CD14-positive monocyte (primary cell): ENCODE measurements around the gene CCL8. TPM values are rescaled to one million over a fixed set of nuclear protein-coding genes. Genes with fewer than 3 reads are reported as not detected.

Experiments
- DNase-seq, 3 donors: peaks; one replicate each; pipeline ENCODE4 v3.0.0-alpha.2; 2011 to 2022
- H2AFZ ChIP-seq: 2 replicates; pipeline ENCODE4 v1.6.0; 2012; ENCODE audit warnings: mild to moderate bottlenecking, low read depth, low read length, inconsistent platforms; ENCODE audit not compliant: insufficient read depth, poor library complexity, severe bottlenecking
- H3K27ac ChIP-seq, 2 donors: 1 replicate in 1 of 2; 2 replicates in 1 of 2; pipeline ENCODE4 v1.5.1; 2012 to 2013; ENCODE audit warnings: low read length in 2 of 2, control low read depth in 1 of 2, inconsistent platforms in 1 of 2, low read depth in 1 of 2, mild to moderate bottlenecking in 1 of 2
- H3K27me3 ChIP-seq, 2 donors: one replicate each; pipeline versions ENCODE4 v1.6.0 to v1.6.1; 2011 to 2013; ENCODE audit warnings: low read length in 2 of 2; ENCODE audit not compliant: control insufficient read depth in 2 of 2, insufficient read depth in 2 of 2
- H3K36me3 ChIP-seq, 2 donors: replicated peaks in 1 of 2; 1 replicate in 1 of 2; 2 replicates in 1 of 2; pipeline versions ENCODE4 v1.5.1 to v1.6.1; 2012 to 2013; ENCODE audit warnings: low read length in 2 of 2, control low read depth in 1 of 2, inconsistent platforms in 1 of 2, mild to moderate bottlenecking in 1 of 2; ENCODE audit not compliant: insufficient read depth in 2 of 2, control insufficient read depth in 1 of 2
- H3K4me1 ChIP-seq, 2 donors: 1 replicate in 1 of 2; 2 replicates in 1 of 2; pipeline versions ENCODE4 v1.5.1 to v1.6.1; 2012 to 2013; ENCODE audit warnings: low read length in 2 of 2, control low read depth in 1 of 2, inconsistent platforms in 1 of 2, mild to moderate bottlenecking in 1 of 2, moderate library complexity in 1 of 2; ENCODE audit not compliant: insufficient read depth in 2 of 2, control insufficient read depth in 1 of 2
- H3K4me2 ChIP-seq: replicated peaks from 2 replicates; pipeline ENCODE3; 2012; ENCODE audit warnings: low read length, moderate library complexity, mild to moderate bottlenecking; ENCODE audit not compliant: poor library complexity, severe bottlenecking; ENCODE audit errors: extremely low read depth
- H3K4me3 ChIP-seq, 3 experiments: fragments of 200-600 bp in 1 of 3; sonication (generic) in 1 of 3; replicated peaks in 1 of 3; 1 replicate in 2 of 3; 2 replicates in 1 of 3; pipeline ENCODE4 v1.5.1; 2011 to 2013; ENCODE audit warnings: low read length in 3 of 3, mild to moderate bottlenecking in 3 of 3, control low read depth in 2 of 3, low read depth in 2 of 3, inconsistent platforms in 1 of 3, moderate library complexity in 1 of 3
- H3K79me2 ChIP-seq: 2 replicates; pipeline ENCODE4 v1.6.0; 2012; ENCODE audit warnings: mild to moderate bottlenecking, control low read depth, inconsistent platforms, low read length, moderate library complexity; ENCODE audit not compliant: insufficient read depth
- H3K9ac ChIP-seq: 2 replicates; pipeline ENCODE4 v1.6.0; 2017; ENCODE audit warnings: low read length, mild to moderate bottlenecking; ENCODE audit not compliant: insufficient read depth, poor library complexity, severe bottlenecking
- H3K9me3 ChIP-seq, 2 donors: replicated peaks in 1 of 2; 1 replicate in 1 of 2; 2 replicates in 1 of 2; pipeline versions ENCODE4 v1.5.1 to v1.6.1; 2012 to 2013; ENCODE audit warnings: low read length in 2 of 2, control low read depth in 1 of 2; ENCODE audit not compliant: control insufficient read depth in 1 of 2, insufficient read depth in 1 of 2
- H4K20me1 ChIP-seq: 2 replicates; pipeline ENCODE4 v1.6.0; 2012; ENCODE audit warnings: mild to moderate bottlenecking, low read length, control low read depth, moderate library complexity; ENCODE audit not compliant: insufficient read depth
- H3K27ac Mint-ChIP-seq, 7 donors: one replicate each; pipeline ENCODE4 v1.8.0; 2020; ENCODE audit warnings: mild to moderate bottlenecking in 7 of 7, mixed read lengths in 7 of 7, moderate library complexity in 6 of 7, inconsistent platforms in 2 of 7
- H3K27me3 Mint-ChIP-seq, 3 donors: one replicate each; pipeline ENCODE4 v1.8.0; 2021 to 2022; ENCODE audit warnings: low read depth in 3 of 3, mild to moderate bottlenecking in 3 of 3, mixed read lengths in 3 of 3, moderate library complexity in 3 of 3, inconsistent platforms in 1 of 3
- H3K36me3 Mint-ChIP-seq, 2 donors: one replicate each; pipeline ENCODE4 v1.8.0; 2020; ENCODE audit warnings: mixed read lengths in 2 of 2, inconsistent platforms in 1 of 2, mild to moderate bottlenecking in 1 of 2
- H3K4me1 Mint-ChIP-seq: one replicate; pipeline ENCODE4 v1.8.0; 2020; ENCODE audit warnings: mild to moderate bottlenecking, mixed read lengths
- H3K4me3 Mint-ChIP-seq, 2 donors: one replicate each; pipeline ENCODE4 v1.8.0; 2020; ENCODE audit warnings: mild to moderate bottlenecking in 2 of 2, mixed read lengths in 2 of 2, moderate library complexity in 1 of 2
- H3K9me3 Mint-ChIP-seq, 7 donors: one replicate each; pipeline ENCODE4 v1.8.0; 2020 to 2022; ENCODE audit warnings: mixed read lengths in 7 of 7, mild to moderate bottlenecking in 6 of 7, moderate library complexity in 6 of 7, inconsistent platforms in 2 of 7
- WGBS: methylation state at CpG from one replicate; pipeline ENCODE4 v1.1.5; 2013; ENCODE audit warnings: missing lambda C conversion rate; ENCODE audit not compliant: insufficient coverage; 5-methylcytosine and 5-hydroxymethylcytosine counted together
- intact Hi-C, 2 donors: fragments of 100-400 bp; cut with micrococcal nuclease; formaldehyde crosslinking; loops; one replicate each; pipeline versions ENCODE4 v1.15.0 to v1.15.1; 2023
- polyA plus RNA-seq, 3 donors: library from polyadenylated mRNA; depleted of rRNA in 1 of 3; unstranded in 2 of 3; stranded (reverse) in 1 of 3; fragments of 300-500 nt in 2 of 3; fragments of >200 nt in 1 of 3; fragmentation: Illumina TruSeq in 2 of 3; gene quantifications; 1 replicate in 2 of 3; 2 replicates in 1 of 3; pipeline ENCODE4 v1.2.3, GENCODE V29; 2012 to 2021
- TF ChIP-seq, protein P1 (sequence below): fragments of 200-600 bp; IDR thresholded peaks from one replicate; pipeline ENCODE4 v1.8.0; 2022; ENCODE audit warnings: antibody characterized with exemption, mild to moderate bottlenecking

CCL8 gene
- polyA plus RNA-seq, 3 donors, result 0.17 to 1.3 (median 0.98) TPM

DNA sequence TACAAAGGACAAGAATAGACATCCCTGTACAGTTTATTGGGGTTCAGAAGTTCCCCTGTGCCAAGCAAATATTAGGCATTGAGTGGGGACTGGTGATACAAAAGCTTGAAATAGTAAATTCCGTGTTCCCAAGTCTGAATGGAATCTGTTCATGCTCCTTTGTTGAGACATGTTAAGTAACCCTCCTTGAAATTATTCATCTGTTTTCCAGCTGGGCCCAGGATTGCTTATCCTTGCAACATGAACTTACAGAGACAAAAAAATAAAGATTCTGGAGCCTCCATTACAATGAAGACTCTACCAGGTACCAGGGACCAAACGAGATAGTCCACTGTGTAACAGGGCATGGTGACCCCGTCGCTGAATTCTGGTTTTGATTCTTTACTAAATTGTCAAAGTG lies 6.1 kb upstream of the CCL8 start:
- Mint-ChIP-seq H3K36me3 (peaks cover 0 to 2% of the 10 kb centered on the region in 2 donors), H3K4me1 (peaks cover 46% of the 10 kb centered on the region), H3K27me3 (no peaks in the 10 kb centered on the region), H3K4me3 (no peak overlapping the region), H3K27ac (peak overlapping the region in 2 of 7 donors; percentile 79 to 92), H3K9me3 (no peaks in the 10 kb centered on the region)
- intact Hi-C loops, result loop anchor here in 1 of 2 donors (10.0 kb wide), 1 partner anchor 58 kb away; the partner anchor contains the start of gene CCL2
- no peak for DNase-seq
- H3K4me1 ChIP-seq, result peaks cover 42 to 43% of the 10 kb centered on the region in 2 donors
- no peaks in the 10 kb centered on the region for H4K20me1 ChIP-seq
- H3K36me3 ChIP-seq, result no peaks in the 10 kb centered on the region
- H3K9me3 ChIP-seq, result no peaks in the 10 kb centered on the region
- TF ChIP-seq, protein P1, sequence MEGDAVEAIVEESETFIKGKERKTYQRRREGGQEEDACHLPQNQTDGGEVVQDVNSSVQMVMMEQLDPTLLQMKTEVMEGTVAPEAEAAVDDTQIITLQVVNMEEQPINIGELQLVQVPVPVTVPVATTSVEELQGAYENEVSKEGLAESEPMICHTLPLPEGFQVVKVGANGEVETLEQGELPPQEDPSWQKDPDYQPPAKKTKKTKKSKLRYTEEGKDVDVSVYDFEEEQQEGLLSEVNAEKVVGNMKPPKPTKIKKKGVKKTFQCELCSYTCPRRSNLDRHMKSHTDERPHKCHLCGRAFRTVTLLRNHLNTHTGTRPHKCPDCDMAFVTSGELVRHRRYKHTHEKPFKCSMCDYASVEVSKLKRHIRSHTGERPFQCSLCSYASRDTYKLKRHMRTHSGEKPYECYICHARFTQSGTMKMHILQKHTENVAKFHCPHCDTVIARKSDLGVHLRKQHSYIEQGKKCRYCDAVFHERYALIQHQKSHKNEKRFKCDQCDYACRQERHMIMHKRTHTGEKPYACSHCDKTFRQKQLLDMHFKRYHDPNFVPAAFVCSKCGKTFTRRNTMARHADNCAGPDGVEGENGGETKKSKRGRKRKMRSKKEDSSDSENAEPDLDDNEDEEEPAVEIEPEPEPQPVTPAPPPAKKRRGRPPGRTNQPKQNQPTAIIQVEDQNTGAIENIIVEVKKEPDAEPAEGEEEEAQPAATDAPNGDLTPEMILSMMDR, result no peak
- peak overlapping the region in 1 of 2 donors; percentile 76 for H3K27ac ChIP-seq
- H3K9ac ChIP-seq, result no peak overlapping the region
- 100% methylated on average over 1 of the region's 4 CpGs for WGBS
- H3K27me3 ChIP-seq, result no peaks in the 10 kb centered on the region
- no peaks in the 10 kb centered on the region for H3K79me2 ChIP-seq
- H3K4me3 ChIP-seq, result no peak overlapping the region
- no peak overlapping the region for H3K4me2 ChIP-seq
- no peak overlapping the region for H2AFZ ChIP-seq

DNA sequence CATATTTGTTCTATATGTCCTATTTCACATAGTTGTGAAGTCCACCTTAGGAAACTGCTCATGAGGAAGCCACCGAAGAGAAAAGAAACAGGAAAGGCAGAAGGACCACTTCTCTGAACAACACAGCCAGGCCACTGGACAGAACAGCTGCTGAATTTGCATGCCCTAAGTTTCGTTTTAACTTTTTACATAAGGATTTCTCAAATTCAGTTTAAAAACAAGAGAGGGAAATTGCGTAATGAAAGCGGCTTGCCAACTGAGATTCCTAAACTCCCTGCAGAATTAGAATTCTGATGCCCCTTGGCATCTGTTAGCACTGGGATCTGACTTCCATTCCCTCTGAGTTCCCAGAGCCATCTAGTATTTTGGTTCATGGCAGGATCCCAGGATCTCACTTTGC lies 5.0 kb upstream of the CCL8 start:
- Mint-ChIP-seq H3K27me3 (no peaks in the 10 kb centered on the region), H3K9me3 (no peaks in the 10 kb centered on the region), H3K36me3 (peaks cover 0 to 2% of the 10 kb centered on the region in 2 donors), H3K4me1 (peaks cover 47% of the 10 kb centered on the region), H3K4me3 (peak overlapping the region in 1 of 2 donors; percentile 43), H3K27ac (peak overlapping the region; percentile 50 to 92 (median 86))
- no peaks in the 10 kb centered on the region for H3K79me2 ChIP-seq
- TF ChIP-seq, protein P1, result no peak
- no peaks in the 10 kb centered on the region for H3K27me3 ChIP-seq
- no peak overlapping the region for H3K9ac ChIP-seq
- intact Hi-C loops, result loop anchor here in 1 of 2 donors (10.0 kb wide), 1 partner anchor 59 kb away; the partner anchor contains the start of gene CCL2
- H4K20me1 ChIP-seq, result no peaks in the 10 kb centered on the region
- H3K4me3 ChIP-seq, result peak overlapping the region in 1 of 3 experiments; percentile 48
- H3K4me1 ChIP-seq, result peaks cover 40 to 43% of the 10 kb centered on the region in 2 donors
- peak overlapping the region in 1 of 2 donors; percentile 76 for H3K27ac ChIP-seq
- peak overlapping the region; percentile 62 for H3K4me2 ChIP-seq
- no peak overlapping the region for H2AFZ ChIP-seq
- H3K9me3 ChIP-seq, result no peaks in the 10 kb centered on the region
- peak; percentile 53 to 80 (median 70) for DNase-seq
- 0% methylated on average over 3 of the region's 4 CpGs for WGBS
- no peaks in the 10 kb centered on the region for H3K36me3 ChIP-seq
